ENCODE measurements around the gene SNORC. TPM values are rescaled to one million over a fixed set of nuclear protein-coding genes. Genes with fewer than 3 reads are reported as not detected.

SNORC gene
- total and polyA plus RNA-seq, 2 of the 13 experiments (the other 11 are each of a cell fraction or from before 2014, with no cell fraction given) = 59.1 to 86.1 TPM

DNA sequence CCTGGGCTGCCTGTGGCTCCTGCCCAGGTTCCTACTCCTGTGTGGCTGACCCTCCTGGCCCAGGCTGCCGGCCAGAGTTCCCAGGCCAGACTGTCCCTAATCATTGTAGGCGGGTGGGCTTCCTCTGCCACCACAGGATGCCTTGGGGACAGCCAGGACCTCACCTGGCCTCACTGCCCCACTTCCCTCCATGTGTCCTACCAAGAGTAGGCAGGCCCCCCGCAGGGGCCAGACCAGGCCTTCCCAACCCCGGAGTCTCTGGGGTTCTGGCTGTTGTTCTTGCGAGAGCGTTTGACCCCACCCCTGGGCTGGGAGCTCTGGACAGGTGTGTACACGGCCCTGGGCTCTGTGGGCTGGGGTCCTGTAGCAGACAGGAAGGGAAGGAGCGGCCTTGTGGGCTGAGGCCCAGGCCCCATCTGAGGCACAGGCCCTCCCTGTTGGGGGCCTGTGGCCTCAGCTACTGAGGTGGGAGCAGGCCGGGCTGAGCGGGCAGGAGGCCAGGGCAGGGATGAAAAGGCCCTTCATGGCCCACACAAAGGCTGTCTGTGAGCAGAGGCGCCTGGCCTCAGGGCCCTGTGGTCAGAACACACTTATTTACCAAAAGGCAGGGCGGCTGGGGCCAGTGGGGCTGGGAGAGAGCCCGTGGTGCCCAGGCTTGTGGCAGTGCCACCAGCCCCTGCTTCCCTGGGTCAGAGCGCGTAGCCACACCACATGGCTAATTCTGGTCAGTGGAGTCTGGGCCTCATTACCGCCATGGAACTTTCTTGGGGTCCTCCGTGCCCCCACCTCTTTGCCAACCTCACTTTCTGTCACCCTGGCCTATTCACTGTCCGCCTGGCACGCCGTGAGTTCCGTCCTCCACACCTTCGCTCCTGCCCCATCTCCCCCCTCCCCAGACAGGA lies 2.0 kb downstream of the SNORC start (continued):
- TF ChIP-seq, protein P1, sequence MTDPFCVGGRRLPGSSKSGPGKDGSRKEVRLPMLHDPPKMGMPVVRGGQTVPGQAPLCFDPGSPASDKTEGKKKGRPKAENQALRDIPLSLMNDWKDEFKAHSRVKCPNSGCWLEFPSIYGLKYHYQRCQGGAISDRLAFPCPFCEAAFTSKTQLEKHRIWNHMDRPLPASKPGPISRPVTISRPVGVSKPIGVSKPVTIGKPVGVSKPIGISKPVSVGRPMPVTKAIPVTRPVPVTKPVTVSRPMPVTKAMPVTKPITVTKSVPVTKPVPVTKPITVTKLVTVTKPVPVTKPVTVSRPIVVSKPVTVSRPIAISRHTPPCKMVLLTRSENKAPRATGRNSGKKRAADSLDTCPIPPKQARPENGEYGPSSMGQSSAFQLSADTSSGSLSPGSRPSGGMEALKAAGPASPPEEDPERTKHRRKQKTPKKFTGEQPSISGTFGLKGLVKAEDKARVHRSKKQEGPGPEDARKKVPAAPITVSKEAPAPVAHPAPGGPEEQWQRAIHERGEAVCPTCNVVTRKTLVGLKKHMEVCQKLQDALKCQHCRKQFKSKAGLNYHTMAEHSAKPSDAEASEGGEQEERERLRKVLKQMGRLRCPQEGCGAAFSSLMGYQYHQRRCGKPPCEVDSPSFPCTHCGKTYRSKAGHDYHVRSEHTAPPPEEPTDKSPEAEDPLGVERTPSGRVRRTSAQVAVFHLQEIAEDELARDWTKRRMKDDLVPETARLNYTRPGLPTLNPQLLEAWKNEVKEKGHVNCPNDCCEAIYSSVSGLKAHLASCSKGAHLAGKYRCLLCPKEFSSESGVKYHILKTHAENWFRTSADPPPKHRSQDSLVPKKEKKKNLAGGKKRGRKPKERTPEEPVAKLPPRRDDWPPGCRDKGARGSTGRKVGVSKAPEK (CRISPR knock-in tag; IDR thresholded peaks at IDR 0.05; ENCODE audit: borderline replicate concordance) = 0 out of 2 replicates have a peak, but pooled peaks have one; percentile 3
- TF ChIP-seq PHB2 (IDR thresholded peaks at IDR 0.05; ENCODE audit: partially characterized antibody) (no peak), NFYC (CRISPR knock-in tag; IDR thresholded peaks at IDR 0.05) (peak; percentile 26; the same call in 1 of the 2 replicates), WIZ (CRISPR knock-in tag; IDR thresholded peaks at IDR 0.05) (no peak), ZNF775 (CRISPR knock-in tag; IDR thresholded peaks at IDR 0.05; ENCODE audit: borderline replicate concordance) (no peak), SP2 (CRISPR knock-in tag; IDR thresholded peaks at IDR 0.05) (no peak), ZNF552 (CRISPR knock-in tag; IDR thresholded peaks at IDR 0.05; ENCODE audit: borderline replicate concordance) (peak; percentile 72; the same call in 1 of the 2 replicates), CBFB (CRISPR knock-in tag; IDR thresholded peaks at IDR 0.05) (peak; percentile 63), SIX1 (CRISPR knock-in tag; IDR thresholded peaks at IDR 0.05; ENCODE audit: borderline replicate concordance) (no peak), ZNF329 (CRISPR knock-in tag; IDR thresholded peaks at IDR 0.05; ENCODE audit: low read depth) (no peak), SPEN (CRISPR knock-in tag; IDR thresholded peaks at IDR 0.05; ENCODE audit: low read depth) (peak; percentile 98; the same call in 1 of the 2 replicates), ZFP36L2 (CRISPR knock-in tag; IDR thresholded peaks at IDR 0.05) (no peak), RAD21 (CRISPR knock-in tag; IDR thresholded peaks at IDR 0.05) (0 out of 2 replicates have a peak, but pooled peaks have one; percentile 10), U2AF2 (IDR thresholded peaks at IDR 0.05; ENCODE audit: low read depth, low read length) (no peak; the same call in 1 of the 2 replicates), ZNF296 (CRISPR knock-in tag; conservative IDR thresholded peaks at IDR 0.05) (peak; percentile 76; the same call in 1 of the 2 replicates), MXD4 (CRISPR knock-in tag; IDR thresholded peaks at IDR 0.05) (no peak)
- TF ChIP-seq, protein P2, sequence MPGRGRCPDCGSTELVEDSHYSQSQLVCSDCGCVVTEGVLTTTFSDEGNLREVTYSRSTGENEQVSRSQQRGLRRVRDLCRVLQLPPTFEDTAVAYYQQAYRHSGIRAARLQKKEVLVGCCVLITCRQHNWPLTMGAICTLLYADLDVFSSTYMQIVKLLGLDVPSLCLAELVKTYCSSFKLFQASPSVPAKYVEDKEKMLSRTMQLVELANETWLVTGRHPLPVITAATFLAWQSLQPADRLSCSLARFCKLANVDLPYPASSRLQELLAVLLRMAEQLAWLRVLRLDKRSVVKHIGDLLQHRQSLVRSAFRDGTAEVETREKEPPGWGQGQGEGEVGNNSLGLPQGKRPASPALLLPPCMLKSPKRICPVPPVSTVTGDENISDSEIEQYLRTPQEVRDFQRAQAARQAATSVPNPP (CRISPR knock-in tag; IDR thresholded peaks at IDR 0.05) = peak; percentile 50
- TF ChIP-seq, protein P3, sequence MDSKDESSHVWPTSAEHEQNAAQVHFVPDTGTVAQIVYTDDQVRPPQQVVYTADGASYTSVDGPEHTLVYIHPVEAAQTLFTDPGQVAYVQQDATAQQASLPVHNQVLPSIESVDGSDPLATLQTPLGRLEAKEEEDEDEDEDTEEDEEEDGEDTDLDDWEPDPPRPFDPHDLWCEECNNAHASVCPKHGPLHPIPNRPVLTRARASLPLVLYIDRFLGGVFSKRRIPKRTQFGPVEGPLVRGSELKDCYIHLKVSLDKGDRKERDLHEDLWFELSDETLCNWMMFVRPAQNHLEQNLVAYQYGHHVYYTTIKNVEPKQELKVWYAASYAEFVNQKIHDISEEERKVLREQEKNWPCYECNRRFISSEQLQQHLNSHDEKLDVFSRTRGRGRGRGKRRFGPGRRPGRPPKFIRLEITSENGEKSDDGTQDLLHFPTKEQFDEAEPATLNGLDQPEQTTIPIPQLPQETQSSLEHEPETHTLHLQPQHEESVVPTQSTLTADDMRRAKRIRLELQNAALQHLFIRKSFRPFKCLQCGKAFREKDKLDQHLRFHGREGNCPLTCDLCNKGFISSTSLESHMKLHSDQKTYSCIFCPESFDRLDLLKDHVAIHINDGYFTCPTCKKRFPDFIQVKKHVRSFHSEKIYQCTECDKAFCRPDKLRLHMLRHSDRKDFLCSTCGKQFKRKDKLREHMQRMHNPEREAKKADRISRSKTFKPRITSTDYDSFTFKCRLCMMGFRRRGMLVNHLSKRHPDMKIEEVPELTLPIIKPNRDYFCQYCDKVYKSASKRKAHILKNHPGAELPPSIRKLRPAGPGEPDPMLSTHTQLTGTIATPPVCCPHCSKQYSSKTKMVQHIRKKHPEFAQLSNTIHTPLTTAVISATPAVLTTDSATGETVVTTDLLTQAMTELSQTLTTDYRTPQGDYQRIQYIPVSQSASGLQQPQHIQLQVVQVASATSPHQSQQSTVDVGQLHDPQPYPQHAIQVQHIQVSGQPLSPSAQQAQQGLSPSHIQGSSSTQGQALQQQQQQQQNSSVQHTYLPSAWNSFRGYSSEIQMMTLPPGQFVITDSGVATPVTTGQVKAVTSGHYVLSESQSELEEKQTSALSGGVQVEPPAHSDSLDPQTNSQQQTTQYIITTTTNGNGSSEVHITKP (CRISPR knock-in tag; IDR thresholded peaks at IDR 0.05; ENCODE audit: low read depth) = no peak; the same call in 1 of the 2 replicates
- TF ChIP-seq, protein P4, sequence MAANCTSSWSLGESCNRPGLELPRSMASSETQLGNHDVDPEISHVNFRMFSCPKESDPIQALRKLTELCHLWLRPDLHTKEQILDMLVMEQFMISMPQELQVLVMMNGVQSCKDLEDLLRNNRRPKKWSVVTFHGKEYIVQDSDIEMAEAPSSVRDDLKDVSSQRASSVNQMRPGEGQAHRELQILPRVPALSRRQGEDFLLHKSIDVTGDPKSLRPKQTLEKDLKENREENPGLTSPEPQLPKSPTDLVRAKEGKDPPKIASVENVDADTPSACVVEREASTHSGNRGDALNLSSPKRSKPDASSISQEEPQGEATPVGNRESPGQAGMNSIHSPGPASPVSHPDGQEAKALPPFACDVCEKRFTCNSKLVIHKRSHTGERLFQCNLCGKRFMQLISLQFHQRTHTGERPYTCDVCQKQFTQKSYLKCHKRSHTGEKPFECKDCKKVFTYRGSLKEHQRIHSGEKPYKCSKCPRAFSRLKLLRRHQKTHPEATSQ (CRISPR knock-in tag; IDR thresholded peaks at IDR 0.05; ENCODE audit: borderline replicate concordance) = 0 out of 2 replicates have a peak, but pooled peaks have one; percentile 77
